Measurements from ENCODE around the gene ARHGEF28.

ARHGEF28 gene

GRCh38 chr5:73939557-73939956 is 313.6 kb downstream of the ARHGEF28 start:
- DNase-seq (ENCODE audit: low spot score), result no peak

- no peak for DNase-seq (ENCODE audit: low spot score)
These were observed 314.0 kb downstream of the ARHGEF28 start for GRCh38 chr5:73940026-73940425.

- no peak for DNase-seq (ENCODE audit: low spot score)
These were observed 314.8 kb downstream of the ARHGEF28 start for GRCh38 chr5:73940801-73941200.

GRCh38 chr5:73942783-73943182 is 316.8 kb downstream of the ARHGEF28 start:
- no peak for DNase-seq (ENCODE audit: low spot score)

GRCh38 chr5:73943397-73943796 is 317.4 kb downstream of the ARHGEF28 start:
- DNase-seq (ENCODE audit: low spot score), result no peak

- no peak for DNase-seq (ENCODE audit: low spot score)
These were observed 318.6 kb downstream of the ARHGEF28 start for GRCh38 chr5:73944581-73944980.

GRCh38 chr5:73945505-73945904 is 319.5 kb downstream of the ARHGEF28 start:
- no peak for DNase-seq (ENCODE audit: low spot score)

- DNase-seq (ENCODE audit: low spot score), result no peak
These were observed 320.3 kb downstream of the ARHGEF28 start for GRCh38 chr5:73946278-73946677.

GRCh38 chr5:73946919-73947602 is 321.1 kb downstream of the ARHGEF28 start:
- DNase-seq (ENCODE audit: low spot score), result no peak

- DNase-seq (ENCODE audit: low spot score), result no peak
These were observed 322.1 kb downstream of the ARHGEF28 start for GRCh38 chr5:73947906-73948640.

- DNase-seq (ENCODE audit: low spot score), result no peak
These were observed 322.7 kb downstream of the ARHGEF28 start for GRCh38 chr5:73948720-73949119.

- no peak for DNase-seq (ENCODE audit: low spot score)
These were observed 324.5 kb downstream of the ARHGEF28 start for GRCh38 chr5:73950441-73950873.

GRCh38 chr5:73950912-73951430 is 325.0 kb downstream of the ARHGEF28 start:
- no peak for DNase-seq (ENCODE audit: low spot score)

GRCh38 chr5:73952872-73953271 is 326.9 kb downstream of the ARHGEF28 start:
- DNase-seq (ENCODE audit: low spot score), result no peak

- DNase-seq (ENCODE audit: low spot score), result no peak
These were observed 328.4 kb downstream of the ARHGEF28 start for GRCh38 chr5:73954381-73954780.

- DNase-seq (ENCODE audit: low spot score), result no peak
These were observed 329.4 kb downstream of the ARHGEF28 start for GRCh38 chr5:73955271-73955846.

GRCh38 chr5:73957397-73958001 is 331.5 kb downstream of the ARHGEF28 start:
- no peak for DNase-seq (ENCODE audit: low spot score)

GRCh38 chr5:73958037-73958436 is 332.0 kb downstream of the ARHGEF28 start:
- no peak for DNase-seq (ENCODE audit: low spot score)

- DNase-seq (ENCODE audit: low spot score), result no peak
These were observed 334.0 kb downstream of the ARHGEF28 start for GRCh38 chr5:73960023-73960422.

GRCh38 chr5:73960426-73960825 is 334.4 kb downstream of the ARHGEF28 start:
- DNase-seq (ENCODE audit: low spot score), result no peak

GRCh38 chr5:73962801-73963425 is 336.9 kb downstream of the ARHGEF28 start:
- no peak for DNase-seq (ENCODE audit: low spot score)

GRCh38 chr5:73964352-73964865 is 338.4 kb downstream of the ARHGEF28 start:
- no peak for DNase-seq (ENCODE audit: low spot score)
